Uterus (tissue), 4 donors: ENCODE results near the gene GMDS. TPM values are rescaled to one million over a fixed set of nuclear protein-coding genes. Genes with fewer than 3 reads are reported as not detected.

Source experiments
- DNase-seq, 2 donors: peaks; one replicate each; pipeline ENCODE4 v3.0.0-alpha.2; 2019 to 2020
- H3K27ac ChIP-seq, 2 donors: fragments of 200-600 bp; sonication (generic); 1 replicate in 1 of 2; 2 replicates in 1 of 2; pipeline ENCODE4 v1.5.1; 2016 to 2018
- H3K27me3 ChIP-seq, 2 donors: fragments of 200-600 bp; sonication (generic); one replicate each; pipeline ENCODE4 v1.5.1; 2018 to 2019; ENCODE audit warnings: control low read depth in 1 of 2
- H3K36me3 ChIP-seq, 2 donors: fragments of 200-600 bp; sonication (generic); one replicate each; pipeline ENCODE4 v1.5.1; 2019; ENCODE audit warnings: control low read depth in 1 of 2
- H3K4me1 ChIP-seq, 2 donors: fragments of 200-600 bp; sonication (generic); one replicate each; pipeline ENCODE4 v1.5.1; 2018 to 2019; ENCODE audit warnings: control low read depth in 1 of 2
- H3K4me3 ChIP-seq, 2 donors: fragments of 200-600 bp; sonication (generic); 1 replicate in 1 of 2; 2 replicates in 1 of 2; pipeline ENCODE4 v1.5.1; 2018 to 2019; ENCODE audit warnings: mild to moderate bottlenecking in 1 of 2
- H3K9me3 ChIP-seq, 2 donors: fragments of 200-600 bp; sonication (generic); one replicate each; pipeline ENCODE4 v1.5.1; 2019; ENCODE audit warnings: control low read depth in 1 of 2
- POLR2A ChIP-seq, 2 donors: fragments of 450-650 bp; IDR thresholded peaks; one replicate each; pipeline ENCODE4 v1.6.1; 2016; ENCODE audit warnings: antibody characterized with exemption in 2 of 2, mild to moderate bottlenecking in 1 of 2, moderate library complexity in 1 of 2
- intact Hi-C: fragments of 100-400 bp; cut with DNase I; formaldehyde crosslinking; loops from one replicate; pipeline ENCODE4 v1.15.1; 2023; ENCODE audit warnings: low total_unique reads
- total RNA-seq, 4 donors: library from RNA; depleted of rRNA in 3 of 4; stranded (reverse); fragments of >200 nt in 3 of 4; gene quantifications; one replicate each; pipeline versions ENCODE4 v1.1.0 to v1.2.4, GENCODE V29; 2014 to 2023
- TF ChIP-seq, protein P1 (sequence below), 4 experiments: fragments of 200-600 bp in 2 of 4; fragments of 450-650 bp in 2 of 4; sonication (generic) in 2 of 4; IDR thresholded peaks; one replicate each; pipeline ENCODE4 v1.5.1; 2016 to 2019; ENCODE audit warnings: antibody characterized with exemption in 4 of 4, mild to moderate bottlenecking in 2 of 4, moderate library complexity in 1 of 4
- donor health status: DM: yes; HTN: yes; CAD: no.

The GMDS gene
- total RNA-seq, 4 donors from 2014 or later = 5.3 to 17.4 (median 12.9) TPM

DNA sequence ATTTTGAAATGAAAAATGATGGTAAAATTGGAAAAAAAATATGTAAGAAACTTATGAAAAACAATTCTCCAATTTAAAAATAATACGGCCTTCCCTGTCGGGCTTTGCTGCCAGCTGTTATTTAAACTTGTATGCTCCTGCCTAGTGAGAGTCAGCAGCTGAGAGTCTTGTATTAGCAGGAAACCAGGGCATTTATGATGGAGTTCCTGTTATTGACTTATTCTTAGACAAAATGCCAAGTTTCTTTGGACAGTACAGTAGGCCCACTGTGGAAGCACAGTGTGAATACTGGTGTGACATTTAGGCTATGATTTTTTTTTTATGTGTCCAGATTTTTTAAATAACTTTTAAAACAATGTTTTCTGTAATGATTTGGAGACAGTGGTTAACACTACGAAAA is 42.1 kb downstream of the GMDS start:
- Histone ChIP-seq H3K27me3 (no peaks in the 10 kb centered on the region), H3K4me3 (no peak overlapping the region), H3K9me3 (no peaks in the 10 kb centered on the region), H3K36me3 (no peaks in the 10 kb centered on the region), H3K4me1 (no peaks in the 10 kb centered on the region), H3K27ac (peak overlapping the region in 1 of 2 donors; percentile 57)
- DNase-seq = no peak
- peak in 1 of 2 donors; percentile 14 for TF ChIP-seq POLR2A (IDR thresholded peaks at IDR 0.05)
- TF ChIP-seq, protein P1, sequence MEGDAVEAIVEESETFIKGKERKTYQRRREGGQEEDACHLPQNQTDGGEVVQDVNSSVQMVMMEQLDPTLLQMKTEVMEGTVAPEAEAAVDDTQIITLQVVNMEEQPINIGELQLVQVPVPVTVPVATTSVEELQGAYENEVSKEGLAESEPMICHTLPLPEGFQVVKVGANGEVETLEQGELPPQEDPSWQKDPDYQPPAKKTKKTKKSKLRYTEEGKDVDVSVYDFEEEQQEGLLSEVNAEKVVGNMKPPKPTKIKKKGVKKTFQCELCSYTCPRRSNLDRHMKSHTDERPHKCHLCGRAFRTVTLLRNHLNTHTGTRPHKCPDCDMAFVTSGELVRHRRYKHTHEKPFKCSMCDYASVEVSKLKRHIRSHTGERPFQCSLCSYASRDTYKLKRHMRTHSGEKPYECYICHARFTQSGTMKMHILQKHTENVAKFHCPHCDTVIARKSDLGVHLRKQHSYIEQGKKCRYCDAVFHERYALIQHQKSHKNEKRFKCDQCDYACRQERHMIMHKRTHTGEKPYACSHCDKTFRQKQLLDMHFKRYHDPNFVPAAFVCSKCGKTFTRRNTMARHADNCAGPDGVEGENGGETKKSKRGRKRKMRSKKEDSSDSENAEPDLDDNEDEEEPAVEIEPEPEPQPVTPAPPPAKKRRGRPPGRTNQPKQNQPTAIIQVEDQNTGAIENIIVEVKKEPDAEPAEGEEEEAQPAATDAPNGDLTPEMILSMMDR (IDR thresholded peaks at IDR 0.05) = no peak
- intact Hi-C loops = no loop called here

DNA sequence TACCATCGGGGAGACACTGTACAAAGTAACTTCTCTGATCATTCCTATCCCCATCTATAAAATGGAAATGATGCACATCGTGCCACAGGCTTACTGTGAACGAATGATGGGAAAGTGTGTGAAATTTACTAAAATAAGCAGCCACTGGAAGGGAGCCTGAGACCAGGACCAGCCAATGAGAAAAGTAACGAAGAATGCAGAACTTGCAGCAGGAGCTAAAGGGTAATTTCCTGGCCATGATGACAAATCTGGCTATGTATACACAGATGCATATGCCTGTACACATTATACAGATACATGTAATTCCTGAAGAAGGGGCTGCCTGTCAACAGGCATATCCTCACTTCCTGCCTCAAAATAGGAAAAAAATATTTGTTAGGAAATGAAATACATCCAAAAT is 47.4 kb downstream of the GMDS start:
- no peak for TF ChIP-seq POLR2A (IDR thresholded peaks at IDR 0.05)
- TF ChIP-seq, protein P1 (IDR thresholded peaks at IDR 0.05) = no peak
- intact Hi-C loops = loop anchor here (5.0 to 10.0 kb wide), 2 partner anchors 157 to 596 kb away; no protein-coding TSS in a partner anchor
- Histone ChIP-seq H3K27me3 (no peaks in the 10 kb centered on the region), H3K4me1 (no peaks in the 10 kb centered on the region), H3K36me3 (no peaks in the 10 kb centered on the region), H3K27ac (no peak overlapping the region), H3K4me3 (no peak overlapping the region), H3K9me3 (no peaks in the 10 kb centered on the region)
- DNase-seq = no peak

DNA sequence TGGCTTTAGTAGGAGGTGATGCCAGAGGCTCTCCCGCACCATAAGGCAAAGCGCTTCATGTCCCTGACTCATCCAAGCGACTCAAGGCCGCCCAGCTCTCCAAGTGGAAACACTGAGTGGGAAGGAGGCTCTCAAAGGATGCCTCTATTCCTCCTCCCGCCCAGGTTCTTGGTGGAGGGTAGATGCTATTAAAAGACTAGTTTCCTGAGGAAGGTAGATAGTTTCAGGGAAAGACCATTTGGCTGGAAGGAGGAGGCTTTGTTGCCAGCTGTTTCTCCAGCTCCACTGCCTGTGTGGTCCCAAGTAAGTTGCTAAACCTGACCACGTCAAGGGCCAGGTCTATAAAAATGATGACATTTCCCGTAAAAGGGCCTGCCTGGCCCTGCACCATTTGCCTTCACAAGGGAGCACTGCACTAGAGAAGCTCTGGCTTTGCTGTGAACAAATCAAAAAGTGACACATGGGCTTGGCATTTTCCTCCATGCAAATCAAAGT is 48.2 kb downstream of the GMDS start:
- no peak for TF ChIP-seq POLR2A (IDR thresholded peaks at IDR 0.05)
- H3K27me3 ChIP-seq = no peaks in the 10 kb centered on the region
- H3K36me3 ChIP-seq = no peaks in the 10 kb centered on the region
- H3K4me3 ChIP-seq = no peak overlapping the region
- H3K9me3 ChIP-seq = no peaks in the 10 kb centered on the region
- intact Hi-C loops = loop anchor here (5.0 to 10.0 kb wide), 2 partner anchors 158 to 595 kb away; no protein-coding TSS in a partner anchor
- peak overlapping the region in 1 of 2 donors; percentile 21 for H3K27ac ChIP-seq
- DNase-seq = peak in 1 of 2 donors; percentile 42
- H3K4me1 ChIP-seq = no peaks in the 10 kb centered on the region

DNA sequence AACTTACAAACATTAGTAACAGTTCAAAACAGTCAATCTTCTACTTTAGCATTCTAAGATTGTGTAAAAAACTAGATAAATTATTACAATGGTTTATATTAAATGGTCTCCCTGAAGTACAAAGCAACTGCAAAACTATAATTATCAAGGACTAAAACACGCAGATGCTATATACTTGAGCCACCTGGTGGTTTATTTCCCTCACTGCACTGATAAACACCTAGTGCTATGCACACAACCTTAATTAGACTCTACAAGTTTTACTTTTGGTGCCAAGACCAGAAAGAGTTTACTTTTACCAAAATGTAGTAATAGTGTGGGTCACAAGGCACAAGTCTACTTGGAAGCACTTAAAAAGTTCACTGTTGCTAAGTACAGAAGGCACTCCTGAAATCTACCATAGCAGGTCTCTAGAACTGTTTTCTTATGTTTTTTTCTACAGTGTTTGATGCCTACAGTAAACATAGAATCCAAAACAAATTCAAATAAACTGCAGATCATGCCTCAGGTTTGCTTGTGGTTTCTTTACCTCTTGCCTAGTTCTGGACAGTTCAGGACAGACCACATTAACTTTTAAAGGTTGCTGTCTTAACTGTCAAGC is 49.2 kb downstream of the GMDS start:
- intact Hi-C loops = loop anchor here (5.0 to 10.0 kb wide), 2 partner anchors 159 to 594 kb away; no protein-coding TSS in a partner anchor
- H3K27me3 ChIP-seq = no peaks in the 10 kb centered on the region
- no peak for TF ChIP-seq POLR2A (IDR thresholded peaks at IDR 0.05)
- TF ChIP-seq, protein P1 (IDR thresholded peaks at IDR 0.05) = peak; percentile 61 to 79 (median 66)
- H3K9me3 ChIP-seq = no peaks in the 10 kb centered on the region
- H3K4me3 ChIP-seq = no peak overlapping the region
- H3K4me1 ChIP-seq = no peaks in the 10 kb centered on the region
- DNase-seq = peak in 1 of 2 donors; percentile 37
- no peak overlapping the region for H3K27ac ChIP-seq
- H3K36me3 ChIP-seq = no peaks in the 10 kb centered on the region

DNA sequence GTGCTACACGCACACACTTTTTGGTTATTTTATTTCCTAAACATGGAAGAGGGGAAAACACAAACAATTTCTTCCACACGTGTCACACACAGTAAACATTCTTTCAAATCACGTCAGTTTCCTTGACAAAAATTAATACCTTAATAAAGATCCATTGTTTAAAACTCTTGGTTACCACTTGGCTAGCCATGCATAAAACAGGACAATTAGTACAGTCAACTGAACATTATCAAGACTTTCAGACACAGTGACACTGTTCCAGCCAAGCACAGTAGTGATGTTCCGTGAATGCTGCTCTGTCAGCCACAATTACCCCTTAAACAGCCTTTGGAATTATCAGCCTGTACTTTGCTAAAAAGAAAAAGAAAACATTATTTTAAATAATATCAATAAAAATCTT is 50.8 kb downstream of the GMDS start:
- no peaks in the 10 kb centered on the region for H3K4me1 ChIP-seq
- intact Hi-C loops = loop anchor here (5.0 to 10.0 kb wide), 2 partner anchors 160 to 592 kb away; no protein-coding TSS in a partner anchor
- H3K27ac ChIP-seq = no peak overlapping the region
- no peaks in the 10 kb centered on the region for H3K27me3 ChIP-seq
- H3K36me3 ChIP-seq = no peaks in the 10 kb centered on the region
- no peak overlapping the region for H3K4me3 ChIP-seq
- DNase-seq = no peak
- H3K9me3 ChIP-seq = no peaks in the 10 kb centered on the region
- TF ChIP-seq, protein P1 (IDR thresholded peaks at IDR 0.05) = no peak
- no peak for TF ChIP-seq POLR2A (IDR thresholded peaks at IDR 0.05)
